HEK293 (cell line): Measurements from ENCODE around the gene C6orf47.

Experiments
- ZBTB1 ChIP-seq: fragments of 450-650 bp; formaldehyde crosslinking; IDR thresholded peaks from 2 replicates; pipeline ENCODE4 v1.5.1; 2016; ENCODE audit warnings: missing biosample characterization, missing genetic modification characterization
- ZNF10 ChIP-seq: fragments of 450-650 bp; formaldehyde crosslinking; IDR thresholded peaks from 2 replicates; pipeline ENCODE4 v1.5.1; 2017; ENCODE audit warnings: missing biosample characterization, missing genetic modification characterization
- ZNF121 ChIP-seq: fragments of 450-650 bp; formaldehyde crosslinking; IDR thresholded peaks from 2 replicates; pipeline ENCODE4 v1.5.1; 2016; ENCODE audit warnings: missing biosample characterization, missing genetic modification characterization
- TF ChIP-seq, protein P1 (sequence below): fragments of 450-650 bp; formaldehyde crosslinking; IDR thresholded peaks from 2 replicates; pipeline ENCODE4 v1.5.1; 2016; ENCODE audit warnings: missing biosample characterization, missing genetic modification characterization

Gene C6orf47

DNA sequence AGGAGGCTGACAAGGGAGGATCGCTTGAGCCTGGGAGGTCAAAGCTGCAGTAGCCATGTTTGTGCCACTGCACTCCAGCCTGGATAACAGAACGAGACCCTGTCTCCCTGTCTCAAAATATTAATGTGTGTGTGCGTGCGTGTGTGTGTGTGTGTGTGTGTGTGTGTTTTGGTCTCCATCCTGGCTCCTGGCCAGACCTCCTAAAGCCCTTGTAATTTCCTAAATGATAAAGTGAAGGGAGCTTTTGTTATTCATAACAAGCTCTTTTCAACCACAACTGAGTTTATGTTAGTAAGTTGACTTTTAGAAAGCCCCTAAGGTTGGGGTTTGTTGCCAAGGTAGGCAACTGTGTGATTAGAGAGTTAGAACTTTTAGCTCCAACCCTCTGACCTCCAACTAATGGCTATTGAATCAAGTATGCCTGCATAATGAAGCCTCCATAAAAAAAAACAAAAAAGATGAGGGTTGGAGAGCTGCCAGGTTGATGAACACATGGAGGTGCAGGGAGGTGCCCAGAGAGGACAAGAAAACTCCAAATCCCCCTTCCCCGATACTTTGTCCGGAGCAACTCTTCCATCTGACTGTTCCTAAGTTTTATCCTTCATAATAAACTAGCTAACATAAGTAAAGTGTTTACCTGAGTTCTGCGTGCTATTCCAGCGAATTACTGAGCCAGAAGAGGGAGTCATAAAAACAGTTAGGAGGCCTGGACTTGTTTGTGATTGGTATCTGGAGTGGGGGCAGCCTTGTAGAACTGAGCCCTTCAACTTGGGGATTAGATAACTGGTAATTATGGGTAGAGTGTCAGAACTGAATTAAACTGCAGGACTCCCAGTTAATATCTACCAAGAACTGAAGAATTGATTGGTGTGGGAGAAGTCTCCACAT lies 50.8 kb downstream of the C6orf47 start (continued):
- TF ChIP-seq, protein P1, sequence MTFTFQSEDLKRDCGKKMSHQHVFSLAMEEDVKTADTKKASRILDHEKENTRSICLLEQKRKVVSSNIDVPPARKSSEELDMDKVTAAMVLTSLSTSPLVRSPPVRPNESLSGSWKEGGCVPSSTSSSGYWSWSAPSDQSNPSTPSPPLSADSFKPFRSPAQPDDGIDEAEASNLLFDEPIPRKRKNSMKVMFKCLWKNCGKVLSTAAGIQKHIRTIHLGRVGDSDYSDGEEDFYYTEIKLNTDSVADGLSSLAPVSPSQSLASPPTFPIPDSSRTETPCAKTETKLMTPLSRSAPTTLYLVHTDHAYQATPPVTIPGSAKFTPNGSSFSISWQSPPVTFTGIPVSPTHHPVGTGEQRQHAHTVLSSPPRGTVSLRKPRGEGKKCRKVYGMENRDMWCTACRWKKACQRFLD (tag by site-specific recombination), result no peak
- TF ChIP-seq ZBTB1, result no peak
- 0 out of 2 replicates have a peak, but pooled peaks have one; percentile 10 for TF ChIP-seq ZNF121
- TF ChIP-seq ZNF10 (tag by site-specific recombination), result no peak; the same call in 1 of the 2 replicates
